ENCODE data around the gene LRRC2. TPM values are rescaled to one million over a fixed set of nuclear protein-coding genes. Genes with fewer than 3 reads are reported as not detected.

The LRRC2 gene
- total and polyA plus RNA-seq, 9 of the 15 experiments (the other 6 are each of a cell fraction or from before 2014, with no cell fraction given) = 0.01 to 0.04 (median 0.03) TPM; not detected in 5

DNA sequence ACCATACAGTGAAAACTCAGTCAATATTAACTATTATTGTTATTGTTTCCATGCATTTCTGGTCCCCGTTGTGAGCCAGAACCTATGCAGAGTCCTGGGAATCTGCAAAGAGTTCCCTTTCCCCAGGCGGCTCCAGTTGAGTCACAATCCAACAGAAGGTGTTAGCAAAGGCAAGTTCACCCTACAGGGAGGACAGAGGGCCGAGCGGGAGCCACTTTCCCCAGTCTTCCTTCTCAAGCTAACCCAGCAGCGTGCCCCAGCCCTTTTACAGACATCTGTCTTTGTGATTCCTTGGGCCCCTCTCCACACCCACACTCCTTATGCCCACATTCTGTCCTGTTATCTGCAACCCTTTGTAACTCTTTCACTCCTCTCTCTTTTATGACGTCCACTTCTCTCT is 88.3 kb downstream of the LRRC2 start:
- in situ Hi-C loops (cut with MboI) = no loop called here
- H3K27me3 ChIP-seq (ENCODE audit: control insufficient read depth in 2 of 2, insufficient read depth in 2 of 2, low read length in 2 of 2) = peaks cover 24 to 48% of the 10 kb centered on the region in 2 experiments
- intact Hi-C loops (cut with micrococcal nuclease) = no loop called here
- ChIA-PET POLR2A (no interaction called here), CTCF (ENCODE audit: low intra/inter-chr PET ratio) (no interaction called here)
- H3K4me2 ChIP-seq (ENCODE audit: insufficient read depth, low read length) = no peak overlapping the region
- no peaks in the 10 kb centered on the region for H3K36me3 ChIP-seq (ENCODE audit: control insufficient read depth, insufficient read depth, low read length)
- ATAC-seq = no peak
- no TSS peak for BruUV-seq (replicated peaks)
- no peak overlapping the region for H3K9ac ChIP-seq (ENCODE audit: insufficient read depth in 1 of 2, low read depth in 2 of 2, low read length in 2 of 2)
- H3K79me2 ChIP-seq (ENCODE audit: control insufficient read depth, insufficient read depth, low read length) = no peaks in the 10 kb centered on the region
- H3K9me1 ChIP-seq (ENCODE audit: control insufficient read depth, insufficient read depth, low read length) = no peaks in the 10 kb centered on the region
- H3K4me1 ChIP-seq (replicated peaks in 1 of 2; ENCODE audit: control insufficient read depth in 2 of 2, insufficient read depth in 2 of 2, low read length in 2 of 2) = no peaks in the 10 kb centered on the region
- no peak overlapping the region for H3K27ac ChIP-seq (ENCODE audit: extremely low read depth, low read depth, low read length)
- H3K4me3 ChIP-seq = no peak overlapping the region
- DNase-seq (ENCODE audit: extremely low read depth in 1 of 4, low spot score in 3 of 4) = no peak
- no peaks in the 10 kb centered on the region for H3K9me3 ChIP-seq (replicated peaks; ENCODE audit: control insufficient read depth, insufficient read depth, low read depth, low read length)
- no peaks in the 10 kb centered on the region for H4K20me1 ChIP-seq (replicated peaks; ENCODE audit: control insufficient read depth, insufficient read depth, low read length)
- no peak overlapping the region for H2AFZ ChIP-seq (ENCODE audit: low read depth, low read length)
- TF ChIP-seq TGIF2 (CRISPR knock-in tag; IDR thresholded peaks at IDR 0.05) (no peak), CBX3 (IDR thresholded peaks at IDR 0.05; ENCODE audit: borderline replicate concordance in 1 of 2, low read length in 2 of 2) (no peak)
- under 1% methylated on average over 6 of the region's 6 CpGs for WGBS (ENCODE audit: insufficient coverage, low coverage, missing lambda C conversion rate)
- FAIRE-seq = no peak

- H3K27ac ChIP-seq (ENCODE audit: extremely low read depth, low read depth, low read length) = no peak overlapping the region
- ATAC-seq (no peak), FAIRE-seq (no peak), DNase-seq (ENCODE audit: extremely low read depth in 1 of 4, low spot score in 3 of 4) (no peak)
- WGBS (ENCODE audit: insufficient coverage, low coverage, missing lambda C conversion rate) = 1% methylated on average over 4 of the region's 4 CpGs
- H2AFZ ChIP-seq (ENCODE audit: low read depth, low read length) = no peak overlapping the region
- H3K4me1 ChIP-seq (replicated peaks in 1 of 2; ENCODE audit: control insufficient read depth in 2 of 2, insufficient read depth in 2 of 2, low read length in 2 of 2) = no peaks in the 10 kb centered on the region
- no peak overlapping the region for H3K9ac ChIP-seq (ENCODE audit: insufficient read depth in 1 of 2, low read depth in 2 of 2, low read length in 2 of 2)
- no TSS peak for BruUV-seq (replicated peaks)
- peak; percentile 49; the same call in 1 of the 2 replicates for TF ChIP-seq PKNOX1 (IDR thresholded peaks at IDR 0.05)
- no peak for TF ChIP-seq CHD2 (IDR thresholded peaks at IDR 0.05; ENCODE audit: low read depth, low read length)
- in situ Hi-C loops (cut with MboI) = no loop called here
- intact Hi-C loops (cut with micrococcal nuclease) = no loop called here
- CTCF ChIA-PET (ENCODE audit: low intra/inter-chr PET ratio) = no interaction called here
- POLR2A ChIA-PET = interaction anchor here (0.6 kb wide), 1 partner anchor 17 kb away, joined by 3 read pairs; no protein-coding TSS in a partner anchor
- H3K27me3 ChIP-seq (ENCODE audit: control insufficient read depth in 2 of 2, insufficient read depth in 2 of 2, low read length in 2 of 2) = peaks cover 24 to 53% of the 10 kb centered on the region in 2 experiments
- H3K4me3 ChIP-seq = no peak overlapping the region
- H3K79me2 ChIP-seq (ENCODE audit: control insufficient read depth, insufficient read depth, low read length) = no peaks in the 10 kb centered on the region
- H3K9me3 ChIP-seq (replicated peaks; ENCODE audit: control insufficient read depth, insufficient read depth, low read depth, low read length) = no peaks in the 10 kb centered on the region
- H3K9me1 ChIP-seq (ENCODE audit: control insufficient read depth, insufficient read depth, low read length) = no peaks in the 10 kb centered on the region
- H3K36me3 ChIP-seq (ENCODE audit: control insufficient read depth, insufficient read depth, low read length) = no peaks in the 10 kb centered on the region
- H3K4me2 ChIP-seq (ENCODE audit: insufficient read depth, low read length) = no peak overlapping the region
- H4K20me1 ChIP-seq (replicated peaks; ENCODE audit: control insufficient read depth, insufficient read depth, low read length) = no peaks in the 10 kb centered on the region
Observed at GRCh38 chr3:46477145-46477544, 89.0 kb downstream of the LRRC2 start.
